Stimulated activated naive B cell treated with anti-CD40 and anti-IgM and Interleukin-4, amounts not matched to agents 10 μg/mL and 1 μg/mL and 100 μg/mL, for 72 hours (primary cell): Measurements from ENCODE around the gene ZNF664.

Experiments used
- ATAC-seq, 2 donors: fragments of 150-1000 bp; cut with Tn5 transposase; replicated peaks; 2 replicates each; pipeline ENCODE4 v1.10.0; 2021; ENCODE audit warnings: moderate library complexity in 1 of 2
- DNase-seq: peaks from one replicate; pipeline ENCODE4 v3.0.0; 2021
- H3K27ac Mint-ChIP-seq: one replicate; pipeline ENCODE4 v1.8.0; 2022; ENCODE audit warnings: mild to moderate bottlenecking, mixed read lengths
- H3K27me3 Mint-ChIP-seq, 2 donors: one replicate each; pipeline ENCODE4 v1.8.0; 2022; ENCODE audit warnings: mixed read lengths in 2 of 2
- H3K36me3 Mint-ChIP-seq, 2 donors: one replicate each; pipeline ENCODE4 v1.8.0; 2022; ENCODE audit warnings: mixed read lengths in 2 of 2, mild to moderate bottlenecking in 1 of 2
- H3K4me1 Mint-ChIP-seq, 2 donors: one replicate each; pipeline ENCODE4 v1.8.0; 2022; ENCODE audit warnings: mixed read lengths in 2 of 2, mild to moderate bottlenecking in 1 of 2
- H3K4me3 Mint-ChIP-seq, 2 donors: one replicate each; pipeline ENCODE4 v1.8.0; 2022; ENCODE audit warnings: mild to moderate bottlenecking in 2 of 2, mixed read lengths in 2 of 2, moderate library complexity in 1 of 2
- H3K9me3 Mint-ChIP-seq, 2 donors: one replicate each; pipeline ENCODE4 v1.8.0; 2022; ENCODE audit warnings: mixed read lengths in 2 of 2, mild to moderate bottlenecking in 1 of 2

The ZNF664 gene

GRCh38 chr12:123972457-123973401, at the start of gene ZNF664, which contains the start of gene CCDC92:
ZNF664 (plus strand) TSS chr12:123973215; CDS start chr12:124012145, 38,930 bp downstream.
CCDC92 (minus strand) TSS chr12:123972831; CDS start chr12:123944305, 28,526 bp downstream.
- H3K4me1 Mint-ChIP-seq: peaks cover 10 to 25% of the 10 kb centered on the region in 2 donors
- ATAC-seq (peak; percentile 87 to 90), DNase-seq (peak; percentile 92)
- no peaks in the 10 kb centered on the region for H3K9me3 Mint-ChIP-seq
- H3K36me3 Mint-ChIP-seq: peaks cover 9 to 12% of the 10 kb centered on the region in 2 donors
- H3K27me3 Mint-ChIP-seq: no peaks in the 10 kb centered on the region
- H3K27ac Mint-ChIP-seq: peak within 1 kb of the TSS; percentile 89
- H3K4me3 Mint-ChIP-seq: peak within 1 kb of the TSS; percentile 89 to 91

GRCh38 chr12:123923927-123924326, 49.1 kb upstream of the ZNF664 start:
- ATAC-seq (no peak), DNase-seq (no peak)
- Mint-ChIP-seq H3K4me3 (peak overlapping the region in 1 of 2 donors; percentile 19), H3K9me3 (no peaks in the 10 kb centered on the region), H3K27me3 (peaks cover 19 to 42% of the 10 kb centered on the region in 2 donors), H3K27ac (no peak overlapping the region), H3K4me1 (peaks cover 13 to 16% of the 10 kb centered on the region in 2 donors), H3K36me3 (no peaks in the 10 kb centered on the region)

GRCh38 chr12:123924539-123924938, 48.5 kb upstream of the ZNF664 start:
- Mint-ChIP-seq H3K4me1 (peaks cover 14 to 18% of the 10 kb centered on the region in 2 donors), H3K27me3 (peaks cover 19 to 47% of the 10 kb centered on the region in 2 donors), H3K9me3 (no peaks in the 10 kb centered on the region), H3K36me3 (no peaks in the 10 kb centered on the region), H3K4me3 (no peak overlapping the region), H3K27ac (no peak overlapping the region)
- no peak for ATAC-seq
- DNase-seq: no peak

- no peak overlapping the region for H3K27ac Mint-ChIP-seq
- H3K4me1 Mint-ChIP-seq: peaks cover 12 to 18% of the 10 kb centered on the region in 2 donors
- H3K27me3 Mint-ChIP-seq: peaks cover 15 to 53% of the 10 kb centered on the region in 2 donors
- H3K9me3 Mint-ChIP-seq: no peaks in the 10 kb centered on the region
- H3K36me3 Mint-ChIP-seq: no peaks in the 10 kb centered on the region
- ATAC-seq (peak; percentile 69 to 75), DNase-seq (peak; percentile 31)
- H3K4me3 Mint-ChIP-seq: peak overlapping the region in 1 of 2 donors; percentile 56
Measured at GRCh38 chr12:123928274-123928865, 44.6 kb upstream of the ZNF664 start.

GRCh38 chr12:123928897-123929296, 44.1 kb upstream of the ZNF664 start:
- Mint-ChIP-seq H3K36me3 (no peaks in the 10 kb centered on the region), H3K4me1 (peaks cover 12 to 18% of the 10 kb centered on the region in 2 donors), H3K9me3 (no peaks in the 10 kb centered on the region), H3K27ac (no peak overlapping the region), H3K27me3 (peaks cover 15 to 49% of the 10 kb centered on the region in 2 donors), H3K4me3 (peak overlapping the region in 1 of 2 donors; percentile 56)
- ATAC-seq (no peak), DNase-seq (no peak)

- no peak overlapping the region for H3K27ac Mint-ChIP-seq
- no peaks in the 10 kb centered on the region for H3K9me3 Mint-ChIP-seq
Measured at GRCh38 chr12:123929946-123930583, 43.0 kb upstream of the ZNF664 start.

GRCh38 chr12:123931686-123932321, 41.2 kb upstream of the ZNF664 start:
- Mint-ChIP-seq H3K36me3 (peaks cover 7 to 10% of the 10 kb centered on the region in 2 donors), H3K9me3 (no peaks in the 10 kb centered on the region), H3K27me3 (peaks cover under 1 to 38% of the 10 kb centered on the region in 2 donors), H3K4me1 (peaks cover 14 to 18% of the 10 kb centered on the region in 2 donors), H3K27ac (no peak overlapping the region), H3K4me3 (no peak overlapping the region)
- ATAC-seq (no peak), DNase-seq (no peak)

More at GRCh38 chr12:123929946-123930583, 43.0 kb upstream of the ZNF664 start:
- Mint-ChIP-seq H3K27me3 (peaks cover 4 to 38% of the 10 kb centered on the region in 2 donors), H3K36me3 (no peaks in the 10 kb centered on the region), H3K4me3 (no peak overlapping the region), H3K4me1 (peaks cover 12 to 18% of the 10 kb centered on the region in 2 donors)
- ATAC-seq (no peak), DNase-seq (no peak)

- Mint-ChIP-seq H3K9me3 (no peaks in the 10 kb centered on the region), H3K27me3 (peaks cover 0 to 24% of the 10 kb centered on the region in 2 donors)
- no peak for ATAC-seq
Measured at GRCh38 chr12:123933214-123933613, 39.8 kb upstream of the ZNF664 start.

GRCh38 chr12:123934016-123934620, 38.9 kb upstream of the ZNF664 start:
- peaks cover 0 to 17% of the 10 kb centered on the region in 2 donors for H3K27me3 Mint-ChIP-seq
- no peak overlapping the region for H3K4me3 Mint-ChIP-seq
- ATAC-seq: peak; percentile 35 to 36
- H3K9me3 Mint-ChIP-seq: no peaks in the 10 kb centered on the region
- H3K27ac Mint-ChIP-seq: no peak overlapping the region
- H3K36me3 Mint-ChIP-seq: peaks cover 7 to 21% of the 10 kb centered on the region in 2 donors
- peaks cover 19 to 21% of the 10 kb centered on the region in 2 donors for H3K4me1 Mint-ChIP-seq
- DNase-seq: no peak

More at GRCh38 chr12:123933214-123933613, 39.8 kb upstream of the ZNF664 start:
- Mint-ChIP-seq H3K4me1 (peaks cover 18% of the 10 kb centered on the region in 2 donors), H3K36me3 (peaks cover 7 to 18% of the 10 kb centered on the region in 2 donors), H3K27ac (no peak overlapping the region), H3K4me3 (no peak overlapping the region)
- no peak for DNase-seq

- H3K27ac Mint-ChIP-seq: peak overlapping the region; percentile 42
- peaks cover 20% of the 10 kb centered on the region in 2 donors for H3K4me1 Mint-ChIP-seq
- no peaks in the 10 kb centered on the region for H3K9me3 Mint-ChIP-seq
- H3K27me3 Mint-ChIP-seq: peaks cover 0 to 10% of the 10 kb centered on the region in 2 donors
- H3K36me3 Mint-ChIP-seq: peaks cover 7 to 21% of the 10 kb centered on the region in 2 donors
- ATAC-seq (peak in 1 of 2 donors; percentile 29), DNase-seq (no peak)
- H3K4me3 Mint-ChIP-seq: no peak overlapping the region
Measured at GRCh38 chr12:123934829-123935228, 38.2 kb upstream of the ZNF664 start.

GRCh38 chr12:123935956-123936355, 37.1 kb upstream of the ZNF664 start:
- peaks cover 20% of the 10 kb centered on the region in 2 donors for H3K4me1 Mint-ChIP-seq
- ATAC-seq (no peak), DNase-seq (no peak)
- peaks cover 0 to 9% of the 10 kb centered on the region in 2 donors for H3K27me3 Mint-ChIP-seq
- H3K4me3 Mint-ChIP-seq: no peak overlapping the region
- H3K27ac Mint-ChIP-seq: no peak overlapping the region
- peaks cover 7 to 27% of the 10 kb centered on the region in 2 donors for H3K36me3 Mint-ChIP-seq
- H3K9me3 Mint-ChIP-seq: no peaks in the 10 kb centered on the region

- peaks cover 0 to under 1% of the 10 kb centered on the region in 2 donors for H3K9me3 Mint-ChIP-seq
- H3K27me3 Mint-ChIP-seq: peaks cover 0 to 9% of the 10 kb centered on the region in 2 donors
- peaks cover 20% of the 10 kb centered on the region in 2 donors for H3K4me1 Mint-ChIP-seq
- no peak overlapping the region for H3K4me3 Mint-ChIP-seq
- DNase-seq: no peak
- H3K27ac Mint-ChIP-seq: peak overlapping the region; percentile 76
- peaks cover 12 to 31% of the 10 kb centered on the region in 2 donors for H3K36me3 Mint-ChIP-seq
- no peak for ATAC-seq
Measured at GRCh38 chr12:123936471-123936870, 36.5 kb upstream of the ZNF664 start.
